Stimulated activated CD4-positive, alpha-beta T cell treated with anti-CD3 and anti-CD28 coated beads, Interleukin-15, amount 100 ng/mL, for 24 hours (primary cell): ENCODE results near the gene LEMD1.
A peak's percentile ranks its signal among the peaks of the same experiment; 100 is the strongest.
"Not testable (repeated sequence)": the region's sequence is repeated elsewhere in the genome, so short reads cannot be mapped to it uniquely, and the experiment has no call there.

Source experiments
- DNase-seq: peaks from one replicate; pipeline ENCODE4 v3.0.0-alpha.2; 2020

The LEMD1 gene

DNA sequence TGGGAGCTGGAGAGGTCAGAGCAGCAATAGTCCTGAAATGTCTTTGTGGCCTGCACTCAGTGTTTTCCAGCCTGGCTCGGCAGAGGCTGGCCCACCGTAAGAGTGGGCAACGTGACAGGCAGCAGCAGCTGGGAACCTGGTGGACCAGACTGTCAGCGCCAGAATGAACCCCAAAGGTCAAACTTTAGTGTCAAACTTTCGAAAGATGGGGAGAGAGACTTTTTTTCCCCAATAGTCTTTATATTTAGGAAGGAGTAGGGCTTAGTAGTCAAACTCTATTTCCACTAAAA, 23.7 kb upstream of the LEMD1 start:
- DNase-seq, result no peak

DNA sequence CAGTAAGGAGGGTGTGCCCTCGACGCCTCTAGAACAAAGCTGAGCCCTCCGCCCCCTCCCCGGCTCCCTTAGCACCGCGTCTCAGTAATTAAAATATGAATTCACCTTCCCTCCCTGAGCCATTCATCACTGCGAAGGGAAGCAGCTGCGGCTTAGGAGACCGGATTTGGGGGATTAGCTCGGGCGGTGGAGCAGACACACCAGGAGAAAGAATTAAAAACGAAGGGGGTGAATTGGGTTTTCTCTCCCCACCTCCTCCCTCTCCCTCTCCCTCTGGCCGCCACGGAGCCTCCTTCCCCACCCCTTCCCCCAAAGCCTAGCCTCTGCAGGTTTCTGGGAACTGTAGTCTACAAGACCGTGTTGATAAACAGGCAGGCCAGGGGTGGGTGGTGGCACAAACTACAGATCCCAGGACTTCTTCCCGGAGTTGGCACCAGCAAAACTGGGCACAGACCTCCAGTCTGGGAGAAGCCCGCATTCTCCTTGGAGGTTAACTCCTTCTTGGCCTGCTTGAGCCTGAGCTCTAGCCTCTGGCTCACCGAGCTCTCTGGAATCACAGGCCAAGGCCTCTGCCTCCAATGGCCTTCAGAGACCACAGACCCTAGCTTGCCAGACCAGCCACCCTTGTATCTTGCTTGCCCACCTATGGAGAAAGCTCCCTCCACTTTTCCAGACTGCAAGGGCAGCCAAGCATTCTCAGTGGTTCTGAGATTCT, 23.2 kb upstream of the LEMD1 start:
- DNase-seq, result no peak

DNA sequence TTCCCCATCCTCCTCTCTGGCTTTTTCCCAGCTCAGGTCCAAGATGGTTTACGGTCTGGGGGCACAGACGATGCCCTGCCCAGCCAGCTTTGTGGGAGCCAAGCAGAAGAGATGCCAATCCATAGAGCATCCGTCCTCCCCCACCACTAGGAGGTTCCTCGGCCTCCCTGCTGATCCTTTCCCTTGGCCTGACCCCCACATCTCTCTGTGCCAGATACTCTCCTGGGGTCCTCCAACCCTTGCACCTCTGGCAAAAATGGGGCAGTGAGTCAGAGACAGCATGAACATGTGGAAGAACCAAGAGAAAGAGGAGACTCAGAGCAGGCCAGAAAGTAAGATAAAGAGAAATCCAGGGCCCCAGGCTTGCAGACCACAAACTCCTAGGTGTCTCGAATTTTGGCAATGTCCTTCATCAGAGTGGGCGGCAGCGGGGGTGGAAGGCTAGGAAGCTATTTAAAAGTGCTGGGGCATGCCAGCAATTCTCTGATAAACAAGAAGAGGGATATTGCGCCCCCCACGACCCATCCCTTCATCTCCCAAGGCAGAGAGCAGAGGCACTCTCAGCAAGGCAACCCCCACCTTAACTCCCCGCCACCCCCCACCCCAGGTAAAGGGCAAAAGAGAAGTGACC, 22.6 kb upstream of the LEMD1 start:
- no peak for DNase-seq

DNA sequence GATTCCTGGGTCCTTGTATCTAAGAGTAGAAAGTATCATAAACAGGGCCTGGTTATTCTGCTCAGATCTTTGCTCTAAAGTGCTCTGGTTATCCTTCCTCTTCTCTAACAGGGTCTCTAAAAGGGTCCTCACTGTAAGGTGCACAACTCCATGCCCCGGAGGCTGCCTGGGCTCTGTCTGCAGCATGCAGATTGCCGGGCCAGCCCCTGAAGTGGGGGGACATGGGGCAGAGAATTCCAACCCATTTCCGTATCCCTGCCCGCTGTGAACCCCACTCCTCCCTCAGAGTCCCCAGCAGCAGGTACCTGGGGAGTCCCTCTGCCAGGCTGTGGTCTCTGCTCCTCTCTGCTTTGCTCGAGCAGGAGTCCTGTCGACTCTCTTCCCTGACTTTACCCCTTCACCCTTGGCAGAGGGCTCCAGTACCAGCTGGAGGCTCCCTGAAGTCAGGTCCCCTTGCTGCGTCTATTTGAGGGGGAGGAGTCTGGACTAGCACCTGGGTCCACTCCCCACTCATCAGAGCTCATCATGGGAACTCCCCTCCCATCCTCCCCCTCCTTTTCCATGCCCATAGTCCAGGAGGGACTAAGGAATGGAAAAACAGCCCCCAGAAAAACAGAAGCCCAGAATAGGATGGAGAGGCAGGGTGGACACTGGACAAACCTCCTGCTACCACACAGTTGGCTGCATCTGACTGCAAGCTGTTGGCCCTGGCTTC, 21.9 kb upstream of the LEMD1 start:
- no peak for DNase-seq

DNA sequence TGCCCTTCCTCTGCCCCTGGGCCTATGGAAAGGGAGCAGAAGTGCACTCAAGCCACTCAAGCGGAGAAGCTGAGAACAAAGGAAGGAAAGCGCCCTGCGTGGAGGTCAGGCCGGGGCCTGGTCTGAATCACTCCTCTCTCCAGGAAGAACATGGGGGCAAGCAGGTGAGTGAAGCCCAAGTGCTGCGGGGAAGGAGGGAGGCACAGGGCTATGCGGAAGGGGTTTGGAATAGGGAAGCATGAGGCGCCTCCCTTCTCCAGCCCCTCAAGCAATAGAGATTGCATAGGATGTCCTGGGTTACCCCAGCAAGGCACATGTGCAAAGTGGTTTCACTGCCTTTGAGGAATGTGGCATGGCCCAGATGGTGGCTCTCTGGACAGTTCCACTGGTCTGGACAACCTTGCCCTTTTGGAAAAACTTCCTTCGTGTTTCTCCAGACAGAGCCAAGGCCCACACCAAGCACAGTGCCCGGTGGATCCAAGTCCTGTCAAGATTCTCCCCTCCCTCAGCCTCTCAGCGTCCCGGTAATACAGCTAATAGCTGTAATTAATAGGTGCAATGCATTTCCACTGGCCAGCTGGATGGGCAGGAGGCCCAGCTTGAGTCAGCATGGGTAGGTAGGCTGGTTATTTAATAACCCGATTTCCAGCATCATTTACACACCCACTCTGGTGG, 20.3 kb upstream of the LEMD1 start:
- DNase-seq, result no peak

DNA sequence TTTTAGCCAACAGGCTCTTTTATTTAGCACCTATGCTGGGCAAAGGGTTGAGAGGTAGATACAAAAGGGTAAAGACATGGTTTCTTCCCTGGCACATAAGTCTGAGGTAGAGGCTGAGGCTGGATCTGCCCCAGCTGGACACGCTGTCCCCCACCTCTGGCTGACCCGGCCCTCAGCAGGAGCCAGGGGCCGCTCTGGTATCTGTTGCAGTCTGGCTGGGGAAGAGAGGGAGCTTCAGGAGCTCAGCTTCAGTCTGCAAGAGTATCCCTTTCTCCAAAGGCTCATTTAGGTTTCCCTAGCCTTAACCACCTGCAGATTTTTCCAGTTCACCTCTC, 19.8 kb upstream of the LEMD1 start:
- no peak for DNase-seq

DNA sequence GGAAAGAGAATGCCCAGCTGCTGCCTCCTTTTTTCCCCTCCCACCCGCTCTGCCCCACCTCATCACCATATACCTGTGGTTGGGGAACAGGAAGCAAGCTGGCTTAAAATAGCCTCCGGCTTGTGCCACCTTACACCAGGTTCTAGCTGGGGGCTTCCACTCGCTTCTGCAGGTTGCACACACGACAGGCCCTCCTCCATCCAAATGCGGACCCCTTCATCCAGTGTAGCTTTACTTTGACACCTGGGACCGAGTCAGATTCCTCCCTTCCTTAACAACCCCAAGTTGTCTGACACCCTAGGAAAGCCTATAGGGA, 19.4 kb upstream of the LEMD1 start:
- DNase-seq, result no peak

DNA sequence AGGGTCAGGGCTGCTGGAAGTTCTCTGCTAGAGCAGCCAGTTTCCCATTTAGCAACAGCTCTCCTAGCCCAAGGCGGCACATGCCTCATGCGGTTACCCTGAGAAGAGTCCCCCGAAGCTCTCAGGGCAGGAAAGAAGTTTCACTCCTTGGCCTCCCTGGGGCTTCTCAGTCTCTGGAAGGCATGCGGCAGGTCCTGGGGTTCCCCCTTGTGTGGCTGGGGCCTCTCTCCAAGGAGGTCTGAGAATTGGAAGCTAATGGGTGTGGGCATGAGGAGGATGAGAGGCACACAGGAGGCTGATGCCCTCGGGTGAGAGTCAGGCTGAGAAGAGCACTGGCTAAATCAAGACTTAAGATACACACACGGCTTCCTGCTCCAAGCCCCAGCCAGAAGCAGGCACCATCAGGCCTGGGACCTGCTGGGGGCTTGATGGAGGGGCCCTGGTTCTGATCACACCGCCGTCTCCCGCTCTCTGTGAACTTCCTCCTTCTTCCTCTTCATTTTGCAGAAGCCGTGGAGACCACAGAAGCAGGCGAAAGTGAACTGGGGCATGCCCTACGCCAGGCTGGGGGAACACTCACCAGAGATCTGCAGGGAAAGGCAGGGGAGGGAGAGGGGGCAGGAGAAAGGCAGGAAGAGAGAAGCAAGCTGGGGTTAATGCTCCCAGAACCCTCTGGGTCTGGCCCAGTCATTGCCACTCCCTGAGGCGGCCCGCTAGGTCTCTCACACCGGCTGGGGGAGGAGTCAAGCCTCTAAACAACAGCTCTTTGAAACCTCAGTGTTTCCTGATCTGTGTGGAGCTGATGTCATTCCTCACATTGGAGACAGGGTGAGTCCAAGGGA, 18.8 kb upstream of the LEMD1 start:
- peak; percentile 81 for DNase-seq

DNA sequence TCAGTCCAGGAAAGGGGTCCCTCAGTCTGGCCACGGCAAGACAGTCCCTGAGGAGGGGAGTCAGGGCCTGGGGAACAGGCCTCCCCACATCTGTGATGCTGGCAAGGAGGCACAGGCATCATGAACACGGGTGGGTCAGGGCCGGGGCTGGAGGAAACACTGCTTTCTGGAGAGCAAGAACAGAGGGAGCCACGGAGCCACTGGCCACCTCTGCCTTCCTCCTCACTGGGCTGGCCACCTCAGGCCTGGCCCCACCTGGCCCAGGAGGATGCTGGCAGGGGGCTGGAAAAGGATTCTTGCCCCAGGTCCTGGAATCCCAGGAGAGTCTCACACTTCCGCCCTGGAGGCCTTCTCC, 18.2 kb upstream of the LEMD1 start:
- DNase-seq, result no peak

DNA sequence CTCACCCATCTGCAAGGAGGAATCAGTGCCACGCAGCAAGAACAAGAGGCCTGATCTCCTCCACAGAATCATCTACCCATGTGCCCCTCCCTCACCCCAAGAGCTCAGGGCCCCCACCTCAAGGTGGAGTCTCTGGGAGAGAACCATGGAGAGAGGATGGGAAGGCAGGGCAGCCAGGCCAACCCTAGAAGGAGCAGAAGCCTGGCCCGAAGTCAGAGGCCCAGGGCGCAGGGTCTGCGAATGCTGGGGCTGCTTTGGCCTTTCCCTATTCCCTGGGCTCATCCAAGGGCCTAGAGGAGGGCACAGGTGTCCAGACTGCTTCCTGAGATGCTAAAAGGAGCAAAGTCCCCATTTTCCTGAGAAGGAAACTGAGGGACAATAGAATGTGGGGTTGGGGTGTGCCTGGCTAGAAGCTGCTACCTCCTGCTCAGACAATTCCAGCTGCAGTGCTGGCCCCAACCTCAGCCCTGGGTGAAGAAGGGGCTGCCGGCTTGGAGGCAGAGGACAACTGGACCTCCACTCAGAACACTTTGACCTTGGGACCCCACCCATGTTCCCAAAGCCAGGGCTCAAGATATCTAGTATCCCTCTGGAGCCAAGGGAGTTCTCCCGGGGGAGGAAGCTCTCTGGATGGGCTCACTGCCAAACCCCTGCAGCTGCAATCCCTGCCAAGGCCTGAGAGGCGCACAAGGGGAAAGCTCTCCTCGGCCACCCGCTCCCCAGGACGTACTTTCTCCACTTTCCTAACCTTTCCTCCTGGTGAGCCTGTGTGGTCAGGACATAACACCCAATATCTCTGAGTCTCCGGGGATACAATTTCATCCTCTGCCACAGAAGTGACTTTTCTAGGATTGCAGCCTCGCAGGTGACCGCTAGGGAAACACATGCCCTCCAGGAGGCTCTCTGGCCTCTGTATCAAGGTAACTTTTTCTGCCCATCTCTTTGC, 16.6 kb upstream of the LEMD1 start:
- DNase-seq, result no peak

DNA sequence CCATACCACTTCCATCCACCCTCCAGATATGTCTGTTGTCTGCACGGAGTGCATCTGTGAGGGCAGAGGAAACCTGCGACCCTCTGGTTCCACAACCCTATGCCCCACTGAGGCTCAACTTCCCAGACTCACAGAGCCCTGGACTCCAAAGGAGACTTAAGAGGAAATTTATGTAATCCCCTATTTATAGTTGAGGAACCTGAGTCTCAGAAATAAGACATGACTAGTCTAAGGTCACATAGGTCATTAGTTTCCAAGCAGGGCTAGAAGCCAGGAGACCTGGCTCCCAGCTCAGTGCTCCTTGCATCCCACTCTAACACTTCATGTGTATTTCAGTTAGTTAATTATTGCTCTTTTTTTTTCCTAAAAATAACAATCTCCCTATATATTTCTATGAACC, 15.7 kb upstream of the LEMD1 start:
- DNase-seq, result no peak

DNA sequence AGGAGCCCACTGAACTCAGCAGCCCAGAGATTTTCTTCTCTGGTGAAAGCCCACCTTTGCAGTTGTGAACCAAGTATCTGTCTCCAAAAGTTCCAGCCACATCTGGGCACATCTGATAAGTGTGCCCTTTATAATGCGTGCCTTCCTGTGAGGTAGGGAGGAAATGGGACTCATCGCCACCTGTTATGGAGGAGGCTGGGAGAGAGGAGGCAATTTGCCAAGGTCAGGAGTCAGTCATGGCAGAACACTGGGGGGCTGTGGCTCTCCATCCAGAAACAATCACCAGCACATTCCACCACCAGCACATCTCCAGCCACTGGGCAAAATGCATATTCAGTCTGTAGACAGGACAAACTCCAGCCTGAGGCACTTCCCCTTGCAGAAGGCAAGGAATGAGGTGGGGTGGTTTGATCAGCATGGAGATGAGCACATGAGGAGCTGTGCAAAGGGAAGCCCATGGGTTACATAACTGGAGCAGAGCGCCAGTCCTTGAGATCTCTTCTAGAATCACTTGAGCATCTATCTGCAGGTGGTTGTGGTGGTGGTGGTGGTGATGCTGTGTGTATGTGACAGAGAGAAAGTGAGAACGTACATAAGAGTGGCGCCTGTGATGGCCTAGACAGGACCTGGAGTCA, 15.0 kb upstream of the LEMD1 start:
- no peak for DNase-seq

DNA sequence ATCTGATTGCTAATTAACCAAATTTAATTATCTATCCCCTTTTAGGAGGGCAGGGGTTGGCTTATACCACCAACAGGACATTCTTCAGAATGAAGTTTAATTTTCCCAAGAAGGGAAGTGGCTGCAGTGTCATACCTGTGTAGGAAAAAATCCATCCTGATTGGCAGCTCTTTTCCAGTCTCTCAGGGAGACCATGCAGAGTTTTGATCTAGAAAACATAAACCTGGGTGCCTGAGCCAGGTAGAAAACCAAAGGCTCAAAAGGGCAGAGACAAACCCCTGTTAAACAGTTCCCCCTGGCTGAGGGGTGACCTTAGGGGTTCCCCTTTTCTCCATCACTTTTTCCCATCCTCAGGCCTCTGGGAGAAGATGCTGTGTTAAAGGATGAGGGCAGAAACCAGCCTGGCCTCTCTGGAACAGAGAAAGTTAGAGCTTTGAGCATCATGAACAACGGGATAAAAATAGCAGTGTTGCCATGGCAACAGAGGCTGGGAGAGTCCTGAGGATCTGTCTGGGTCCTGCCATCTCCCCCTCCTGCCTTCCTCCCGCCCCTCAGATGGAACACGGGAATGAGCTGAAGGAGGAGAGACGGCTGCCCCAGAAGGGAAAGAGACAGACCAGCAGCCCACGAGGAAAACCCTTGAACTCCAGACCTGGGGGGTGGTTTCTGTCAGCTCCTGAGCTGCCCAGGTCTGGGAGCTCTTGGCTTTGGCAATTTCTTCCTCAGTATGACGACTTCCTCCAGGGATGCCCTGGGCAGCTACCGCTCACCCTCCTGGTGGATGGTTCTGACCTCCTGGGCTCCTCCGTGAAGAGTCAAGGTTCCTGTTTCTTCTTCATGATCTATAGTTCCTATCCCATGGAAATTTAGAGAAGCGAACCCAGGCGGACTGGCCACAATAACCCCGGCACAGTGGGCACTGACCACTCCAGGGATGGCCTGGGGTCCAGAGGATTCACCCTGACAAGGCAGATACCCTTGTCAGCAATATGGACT, 14.0 kb upstream of the LEMD1 start:
- DNase-seq, result no peak

DNA sequence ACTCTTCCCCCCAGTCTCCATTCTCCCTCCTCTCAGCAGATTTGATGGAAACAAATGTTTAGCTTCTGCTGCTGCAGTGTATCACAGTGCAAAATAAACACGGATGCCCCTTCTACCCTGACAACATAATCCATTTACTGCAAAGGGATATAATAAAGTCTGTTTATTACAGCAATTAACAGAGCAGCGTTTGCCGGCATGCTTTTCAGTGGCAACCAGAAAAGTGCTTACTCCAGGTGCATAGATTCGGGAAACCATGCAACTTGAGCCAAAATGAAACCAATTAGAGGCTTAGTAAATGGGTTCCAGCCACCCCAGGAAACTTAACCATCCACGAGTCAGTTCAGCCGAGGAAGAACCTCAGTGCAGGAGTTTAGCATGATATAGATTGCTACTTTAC, 12.9 kb upstream of the LEMD1 start:
- DNase-seq, result no peak

DNA sequence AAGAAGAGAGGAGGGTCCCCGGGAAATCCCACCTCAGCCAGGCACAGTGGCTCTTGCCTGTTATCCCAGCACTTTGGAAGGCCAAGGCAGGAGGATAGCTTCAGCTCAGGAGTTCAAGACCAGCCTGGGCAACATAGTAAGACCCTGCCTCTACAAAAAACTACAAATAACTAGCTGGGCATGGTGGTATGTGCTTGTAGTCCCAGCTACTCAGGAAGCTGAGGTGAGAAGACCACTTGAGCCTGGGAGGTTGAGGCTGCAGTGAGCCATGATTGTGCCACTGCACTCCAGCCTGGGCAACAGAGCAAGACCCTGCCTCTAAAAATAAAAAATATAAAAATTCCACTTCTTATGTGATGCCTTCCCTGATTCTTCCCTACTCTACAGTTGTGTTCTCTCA, 10.8 kb upstream of the LEMD1 start:
- not testable (repeated sequence) for DNase-seq

DNA sequence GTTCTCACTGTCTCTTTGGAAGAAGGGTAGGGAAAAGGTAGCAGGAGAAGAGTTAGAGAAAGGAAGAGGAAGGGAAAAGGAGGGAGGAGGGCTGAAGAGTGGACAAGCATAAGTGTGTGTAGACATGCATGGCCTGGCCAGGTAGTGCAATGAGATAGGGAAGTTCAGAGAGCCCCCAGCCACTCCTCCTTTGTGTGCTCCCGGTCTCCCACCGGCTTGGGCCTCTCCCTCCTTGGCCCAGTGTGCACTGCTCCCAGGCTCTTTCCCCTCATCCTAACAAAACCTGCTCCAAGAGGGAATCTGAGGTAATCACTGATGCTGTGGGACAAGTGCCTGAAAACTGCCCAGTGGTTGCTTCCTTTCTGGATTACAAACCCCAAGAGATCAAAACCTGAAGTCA, 10.3 kb upstream of the LEMD1 start:
- no peak for DNase-seq

DNA sequence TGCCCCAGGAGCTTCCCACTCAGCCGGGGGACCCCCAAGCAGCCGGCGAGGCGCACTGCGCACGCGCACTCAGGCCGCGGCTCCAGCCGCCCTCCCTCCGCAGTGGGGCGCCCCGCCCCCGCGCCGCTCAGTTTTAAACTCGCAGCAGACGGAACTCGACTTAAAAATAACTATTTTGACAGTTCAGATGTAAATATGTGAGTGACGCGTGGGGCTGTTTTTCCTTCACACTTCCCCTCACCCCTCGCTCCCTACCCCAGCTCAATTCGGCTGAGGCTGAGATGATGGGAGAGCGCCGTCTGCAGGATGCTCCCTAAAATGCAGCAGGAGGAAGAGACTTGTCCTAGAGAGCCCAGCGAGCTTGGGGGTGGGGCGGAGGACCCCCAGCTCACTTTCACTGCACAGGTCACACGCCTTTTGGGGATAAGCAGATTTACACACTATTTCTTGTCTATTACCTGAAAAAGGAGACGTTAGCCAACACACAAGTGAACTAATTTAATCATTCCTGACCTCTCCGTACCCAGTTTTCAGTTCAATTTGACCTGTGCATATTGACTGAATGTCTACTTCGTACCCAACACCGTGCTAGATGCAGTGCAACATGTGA, 8.9 kb upstream of the LEMD1 start:
- DNase-seq, result peak; percentile 64

DNA sequence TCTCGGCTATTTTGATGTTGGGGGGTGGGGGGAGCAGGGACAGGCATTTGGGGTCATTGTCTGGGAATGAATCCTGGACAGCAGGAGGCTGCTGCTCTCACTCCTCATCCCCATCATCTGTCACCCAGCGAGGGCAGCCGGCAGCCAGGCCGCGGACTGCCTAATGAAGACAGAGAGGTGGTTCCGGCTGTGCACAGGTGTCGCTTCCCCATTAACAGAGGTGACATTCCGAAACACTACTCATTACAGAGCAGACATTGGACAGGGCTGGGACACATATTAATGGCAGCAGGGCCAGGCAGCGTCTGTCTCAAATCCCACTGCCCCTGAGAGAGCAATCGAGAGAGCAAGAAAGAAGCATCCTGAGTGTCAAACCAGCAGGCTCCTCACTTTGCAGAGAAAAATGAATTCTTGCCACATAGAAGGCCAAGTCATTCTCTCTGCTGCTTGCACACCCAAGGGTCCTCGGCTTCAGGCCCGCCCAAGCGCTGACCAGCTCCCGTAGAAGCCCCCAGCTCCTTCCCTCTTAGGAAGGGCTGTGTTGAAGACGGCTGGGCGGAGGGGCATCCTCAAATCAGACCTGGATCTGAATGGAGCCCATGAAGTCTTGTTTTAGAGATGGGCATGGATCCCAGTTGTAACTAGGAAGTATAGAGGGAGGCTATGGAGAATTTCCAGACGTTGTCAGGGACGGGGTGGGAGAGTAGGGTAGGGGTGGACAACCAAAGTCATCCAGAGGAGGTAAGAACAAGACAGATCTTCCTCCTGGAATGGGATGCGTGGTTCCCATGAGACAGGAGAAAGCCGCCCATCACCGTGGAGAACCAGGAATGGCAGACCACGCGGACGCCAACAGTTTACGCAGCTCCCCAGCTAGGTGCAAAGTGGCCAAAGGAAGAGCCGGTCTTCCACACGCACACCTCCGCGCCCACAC, 8.2 kb upstream of the LEMD1 start:
- no peak for DNase-seq
